Stimulated activated CD8-positive, alpha-beta memory T cell treated with anti-CD3 and anti-CD28 coated beads, Interleukin-12 subunit alpha, Interleukin-12 subunit beta, amount 100 ng/mL, for 24 hours (primary cell): ENCODE measurements around the gene MMD2.

ENCODE experiments used
- DNase-seq: peaks from one replicate; pipeline ENCODE4 v3.0.0-alpha.2; 2020; ENCODE audit errors: extremely low read depth

Gene MMD2

GRCh38 chr7:4871056-4871680 is 87.8 kb downstream of the MMD2 start:
- DNase-seq: no peak

GRCh38 chr7:4868493-4868892 is 90.5 kb downstream of the MMD2 start:
- no peak for DNase-seq

GRCh38 chr7:4866528-4867496 is 92.2 kb downstream of the MMD2 start:
- no peak for DNase-seq

- no peak for DNase-seq
Measured at GRCh38 chr7:4862156-4862555, 96.8 kb downstream of the MMD2 start.

- no peak for DNase-seq
Measured at GRCh38 chr7:4861673-4862072, 97.3 kb downstream of the MMD2 start, which contains the start of gene PAPOLB. Gene PAPOLB, minus strand, starts transcription at chr7:4862030. Its CDS starts 220 bp downstream, at chr7:4861810.

GRCh38 chr7:4861227-4861626 is 97.8 kb downstream of the MMD2 start:
- no peak for DNase-seq

- DNase-seq: no peak
Measured at GRCh38 chr7:4857189-4857588, 101.8 kb downstream of the MMD2 start.

GRCh38 chr7:4856336-4857057 is 102.5 kb downstream of the MMD2 start:
- no peak for DNase-seq
